Measurements from ENCODE around the gene ZBTB2.
"Not testable (repeated sequence)": the region's sequence is repeated elsewhere in the genome, so short reads cannot be mapped to it uniquely, and the experiment has no call there.

The ZBTB2 gene

DNA sequence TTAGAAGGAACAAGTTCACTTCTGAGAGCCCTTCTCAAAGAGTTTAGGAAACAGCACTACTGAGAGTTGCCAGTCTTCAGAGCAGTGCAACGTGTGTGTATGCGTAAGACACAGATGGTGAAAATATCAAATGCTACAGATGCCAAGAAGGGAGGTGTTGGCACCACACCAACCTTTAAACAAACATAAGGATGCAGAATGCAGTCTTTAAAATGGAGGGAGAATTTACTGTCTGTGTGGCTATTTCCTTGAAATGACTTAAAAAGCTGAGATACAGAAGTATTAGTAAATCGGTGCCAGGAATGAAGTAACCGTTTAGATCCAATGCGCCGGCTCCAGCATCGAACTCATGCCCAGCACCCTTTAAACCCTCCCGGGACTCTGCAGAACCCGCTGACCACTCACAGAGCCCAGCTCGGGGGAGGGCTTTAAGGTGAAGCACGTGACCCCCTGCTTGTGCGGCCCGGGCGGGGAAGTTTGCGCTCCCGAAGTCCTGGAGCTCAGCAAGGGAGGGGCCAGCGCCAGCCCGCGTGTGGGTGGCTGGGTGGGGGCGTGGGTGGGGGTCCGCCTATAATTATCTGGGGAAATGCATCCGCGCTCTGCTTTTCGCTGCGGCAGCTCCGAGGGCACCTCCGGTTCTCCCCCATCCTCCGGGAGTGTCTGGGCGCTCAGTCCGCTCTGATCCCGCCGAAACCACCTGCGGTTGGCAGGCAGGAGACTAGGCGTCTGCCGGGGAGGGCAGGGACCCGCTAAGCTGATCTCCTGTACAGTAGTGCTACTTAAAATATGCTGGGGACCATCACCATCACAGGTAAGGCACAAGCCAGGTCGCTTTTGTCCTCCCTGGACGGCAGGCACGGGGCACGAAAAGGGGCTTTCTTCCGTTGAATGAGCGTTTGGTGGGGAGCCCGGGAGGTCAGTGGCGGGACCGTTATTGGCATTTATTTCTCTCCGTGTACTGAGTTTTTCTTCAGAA is 66.0 kb downstream of the ZBTB2 start:
- DNase-seq: peak; percentile 7

DNA sequence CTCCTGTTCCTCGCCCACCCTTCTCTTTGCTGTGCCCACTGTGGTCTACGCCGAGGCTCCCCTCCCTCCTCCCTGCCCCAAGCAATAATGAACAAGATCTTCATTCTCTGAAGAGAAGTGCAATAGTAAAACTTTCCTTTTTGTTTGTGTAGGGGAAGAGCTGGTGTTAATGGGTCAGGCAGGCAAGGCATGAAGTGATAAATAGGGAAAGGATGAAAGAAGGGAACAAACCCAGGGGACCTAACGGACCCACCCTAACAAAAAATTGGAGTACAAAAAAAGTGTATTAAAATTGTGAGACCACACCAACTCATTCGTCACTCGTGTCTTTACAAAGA is 66.9 kb downstream of the ZBTB2 start:
- DNase-seq: no peak

DNA sequence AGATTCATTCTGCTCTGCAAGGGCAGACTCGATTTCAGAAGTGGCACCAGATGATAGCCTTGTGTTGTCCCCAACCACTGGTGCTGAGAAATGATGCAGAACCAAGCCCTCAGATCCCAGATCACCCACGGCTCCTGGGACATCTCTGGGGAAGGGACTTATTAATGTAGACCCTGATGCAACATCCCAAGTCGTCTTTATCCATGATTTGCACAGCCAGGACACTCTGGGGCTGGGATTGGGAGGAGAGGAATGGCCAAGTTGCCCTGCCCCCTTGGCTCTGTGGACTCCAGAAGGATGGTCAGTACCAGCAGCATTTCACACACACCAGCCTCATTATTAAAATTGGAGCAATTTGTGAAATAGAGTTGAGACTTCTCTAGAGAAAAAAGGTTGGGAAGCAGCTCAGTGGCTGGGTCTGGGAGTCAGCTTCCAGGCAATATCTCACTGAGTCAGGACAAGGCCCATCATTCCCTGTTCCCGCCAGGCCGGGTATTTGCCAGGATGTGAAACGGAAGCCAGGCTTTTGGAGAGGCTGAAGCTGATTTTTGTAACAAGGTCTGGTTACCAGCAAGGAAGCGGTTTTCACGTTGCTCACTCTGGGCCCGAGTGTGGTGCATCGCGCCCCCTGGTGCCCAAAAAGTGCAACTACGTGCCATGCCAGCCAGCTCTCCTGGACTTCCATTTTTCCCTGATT is 67.4 kb downstream of the ZBTB2 start:
- peak; percentile 70 for DNase-seq

DNA sequence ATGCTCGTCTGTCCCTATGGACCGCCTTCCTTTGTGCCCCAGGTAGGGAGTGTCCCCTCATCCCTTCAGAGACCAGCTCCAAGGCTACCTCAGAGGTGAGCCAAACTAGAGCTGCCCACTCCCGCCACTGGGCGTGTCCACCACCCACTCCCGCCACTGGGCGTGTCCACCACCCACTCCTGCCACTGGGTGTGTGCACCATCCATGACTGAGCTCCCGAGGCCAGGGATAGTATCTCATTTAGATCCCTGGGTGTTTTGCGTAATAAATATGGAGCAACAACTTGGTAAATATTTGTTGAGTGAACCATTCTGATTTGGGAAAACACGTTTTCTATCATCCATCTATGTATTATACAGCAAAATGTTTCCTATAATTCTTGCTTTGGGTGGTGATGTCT is 68.8 kb downstream of the ZBTB2 start:
- DNase-seq: no peak

GRCh38 chr6:151321438-151321837 is 69.9 kb downstream of the ZBTB2 start:
- no peak for DNase-seq

DNA sequence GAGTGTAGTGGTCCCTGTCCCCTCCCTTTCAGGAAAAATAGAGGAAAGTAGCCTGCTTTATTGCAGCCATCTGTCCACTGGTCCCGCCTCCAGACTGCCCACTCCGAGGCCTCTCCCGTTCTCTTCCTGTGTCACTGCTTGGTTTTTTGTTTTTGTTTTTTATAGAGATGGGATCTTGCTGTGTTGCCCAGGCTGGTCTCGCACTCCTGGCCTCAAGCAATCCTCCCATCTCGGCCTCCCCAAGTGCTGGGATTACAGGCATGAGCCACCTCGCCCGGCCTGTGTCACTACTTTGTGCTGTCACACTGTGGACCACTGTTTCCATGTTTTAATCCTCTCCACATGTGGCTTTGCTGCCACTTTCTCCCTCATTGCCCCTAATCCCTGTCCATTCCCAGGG is 71.2 kb downstream of the ZBTB2 start:
- DNase-seq: no peak

DNA sequence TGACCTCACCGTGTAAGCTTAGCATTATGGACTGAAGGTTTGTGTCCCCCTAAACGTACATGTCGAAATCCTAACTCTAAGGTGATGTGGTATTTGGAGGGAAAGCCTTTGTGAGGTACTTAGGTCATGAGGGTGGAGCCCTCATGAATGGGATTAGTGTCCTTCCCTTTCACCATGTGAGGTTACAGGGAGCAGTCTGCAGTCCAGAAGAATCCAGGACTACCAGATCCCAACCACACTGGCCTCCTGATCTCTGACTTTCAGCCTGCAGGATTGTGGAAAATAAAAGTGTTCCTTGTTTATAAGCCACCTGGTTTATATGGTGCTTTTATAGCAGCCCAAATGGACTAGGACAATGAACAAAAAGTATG is 73.4 kb downstream of the ZBTB2 start:
- no peak for DNase-seq

DNA sequence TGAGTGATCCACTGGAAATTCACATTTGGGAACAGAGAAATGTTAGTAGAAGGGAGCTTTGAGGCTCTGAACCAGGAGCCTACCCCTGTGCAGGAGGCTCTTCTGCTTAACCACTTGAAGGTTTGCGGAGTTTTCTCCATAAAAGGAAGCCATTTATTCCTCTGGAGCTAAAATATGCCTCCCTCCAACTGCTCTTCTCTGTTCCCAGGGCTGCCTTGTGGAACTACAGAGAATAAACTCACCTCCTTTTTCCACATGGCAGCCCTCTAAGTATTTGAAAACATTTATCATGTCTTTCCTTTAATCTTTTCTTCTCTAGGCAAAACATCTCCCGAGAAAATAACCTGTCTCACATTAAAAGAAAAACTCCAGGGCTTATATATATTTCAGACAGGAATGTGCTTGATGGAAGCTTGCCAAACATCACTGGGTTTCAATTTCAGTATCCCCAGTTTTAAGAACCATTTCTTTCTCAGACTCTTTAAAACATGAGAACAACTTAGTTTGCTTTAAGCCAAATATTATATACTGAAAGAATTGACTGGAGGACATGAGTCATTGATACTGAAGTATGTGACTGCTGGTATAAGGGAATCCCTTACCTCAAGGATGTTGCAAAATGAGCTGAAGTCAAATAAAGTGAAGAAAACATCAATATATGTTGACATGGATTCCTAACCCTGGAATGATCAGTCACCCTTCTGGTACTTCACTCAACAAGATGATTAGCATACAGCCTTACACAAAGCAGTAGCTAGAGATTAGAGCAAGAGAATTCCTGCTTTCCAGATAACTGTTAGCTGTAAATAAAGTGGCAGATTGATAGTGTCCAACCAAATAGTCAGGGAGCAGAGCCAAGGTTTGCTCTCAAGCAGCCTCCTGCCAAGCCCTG is 74.0 kb downstream of the ZBTB2 start:
- DNase-seq: no peak

- DNase-seq: not testable (repeated sequence)
Measured at GRCh38 chr6:151315661-151316060, 75.7 kb downstream of the ZBTB2 start.
